PC-3 (cell line): ENCODE data around the gene EYS.

Experiments used
- EZH2 ChIP-seq: fragments of 300-600 bp; sonication (generic); IDR thresholded peaks from one replicate; pipeline ENCODE4 v1.6.1; 2017; ENCODE audit warnings: antibody characterized with exemption, mild to moderate bottlenecking, low read length; ENCODE audit not compliant: unreplicated experiment
- EZH2phosphoT487 ChIP-seq: fragments of 300-600 bp; sonication (generic); IDR thresholded peaks from 2 replicates; pipeline ENCODE4 v1.6.1; 2018; ENCODE audit warnings: mild to moderate bottlenecking, antibody characterized with exemption, low read length, borderline replicate concordance
- TF ChIP-seq, protein P1 (sequence below): fragments of 300-600 bp; sonication (generic); conservative IDR thresholded peaks from 2 replicates; pipeline ENCODE4 v1.5.1; 2017; ENCODE audit warnings: antibody characterized with exemption, low read depth, mild to moderate bottlenecking, low read length

DNA sequence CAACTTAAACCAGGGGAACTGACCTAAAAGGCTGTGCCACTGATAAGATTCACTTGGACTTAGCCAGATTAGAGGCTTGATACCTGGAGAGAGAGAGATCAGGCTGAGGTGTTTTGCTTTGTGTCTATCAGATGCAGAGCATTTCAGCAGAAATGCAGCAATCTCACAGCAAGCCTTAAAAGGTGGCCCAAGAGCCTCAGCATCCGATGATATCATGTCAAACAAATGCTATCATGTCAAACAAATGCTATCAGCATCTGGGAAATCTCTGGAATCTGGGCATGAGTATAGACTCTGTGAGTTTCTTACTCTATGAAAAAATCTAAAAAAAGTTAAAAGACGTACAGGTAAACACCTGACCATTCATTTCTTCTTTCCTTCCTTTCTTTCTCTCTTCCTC is 718.9 kb downstream of the EYS start:
- TF ChIP-seq EZH2 (no peak), EZH2phosphoT487 (no peak)
- TF ChIP-seq, protein P1, sequence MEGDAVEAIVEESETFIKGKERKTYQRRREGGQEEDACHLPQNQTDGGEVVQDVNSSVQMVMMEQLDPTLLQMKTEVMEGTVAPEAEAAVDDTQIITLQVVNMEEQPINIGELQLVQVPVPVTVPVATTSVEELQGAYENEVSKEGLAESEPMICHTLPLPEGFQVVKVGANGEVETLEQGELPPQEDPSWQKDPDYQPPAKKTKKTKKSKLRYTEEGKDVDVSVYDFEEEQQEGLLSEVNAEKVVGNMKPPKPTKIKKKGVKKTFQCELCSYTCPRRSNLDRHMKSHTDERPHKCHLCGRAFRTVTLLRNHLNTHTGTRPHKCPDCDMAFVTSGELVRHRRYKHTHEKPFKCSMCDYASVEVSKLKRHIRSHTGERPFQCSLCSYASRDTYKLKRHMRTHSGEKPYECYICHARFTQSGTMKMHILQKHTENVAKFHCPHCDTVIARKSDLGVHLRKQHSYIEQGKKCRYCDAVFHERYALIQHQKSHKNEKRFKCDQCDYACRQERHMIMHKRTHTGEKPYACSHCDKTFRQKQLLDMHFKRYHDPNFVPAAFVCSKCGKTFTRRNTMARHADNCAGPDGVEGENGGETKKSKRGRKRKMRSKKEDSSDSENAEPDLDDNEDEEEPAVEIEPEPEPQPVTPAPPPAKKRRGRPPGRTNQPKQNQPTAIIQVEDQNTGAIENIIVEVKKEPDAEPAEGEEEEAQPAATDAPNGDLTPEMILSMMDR = no peak
